H7 (cell line): ENCODE measurements around the gene WWP2. TPM values are rescaled to one million over a fixed set of nuclear protein-coding genes. Genes with fewer than 3 reads are reported as not detected.
"Not testable (repeated sequence)": the region's sequence is repeated elsewhere in the genome, so short reads cannot be mapped to it uniquely, and the experiment has no call there.

ENCODE experiments used
- DNase-seq: peaks from one replicate; pipeline ENCODE4 v3.0.0; 2012
- H3K27me3 ChIP-seq: 2 replicates; pipeline ENCODE4 v1.6.0; 2011; ENCODE audit warnings: mild to moderate bottlenecking, low read length; ENCODE audit not compliant: control insufficient read depth, insufficient read depth
- H3K36me3 ChIP-seq: replicated peaks from 2 replicates; pipeline ENCODE4 v1.5.1; 2011; ENCODE audit warnings: low read length; ENCODE audit not compliant: control insufficient read depth, insufficient read depth
- H3K4me3 ChIP-seq: 2 replicates; pipeline ENCODE4 v1.5.1; 2011; ENCODE audit warnings: low read depth, mild to moderate bottlenecking, control low read depth, low read length, moderate library complexity; ENCODE audit not compliant: insufficient read depth
- total RNA-seq: library from RNA; depleted of rRNA; stranded (reverse); fragments of >200 nt; shearing (Covaris generic); gene quantifications from 2 replicates; pipeline ENCODE4 v1.2.3, GENCODE V29; 2014

The WWP2 gene
- total RNA-seq, 1 experiment from 2014 or later: 28.3 TPM

DNA sequence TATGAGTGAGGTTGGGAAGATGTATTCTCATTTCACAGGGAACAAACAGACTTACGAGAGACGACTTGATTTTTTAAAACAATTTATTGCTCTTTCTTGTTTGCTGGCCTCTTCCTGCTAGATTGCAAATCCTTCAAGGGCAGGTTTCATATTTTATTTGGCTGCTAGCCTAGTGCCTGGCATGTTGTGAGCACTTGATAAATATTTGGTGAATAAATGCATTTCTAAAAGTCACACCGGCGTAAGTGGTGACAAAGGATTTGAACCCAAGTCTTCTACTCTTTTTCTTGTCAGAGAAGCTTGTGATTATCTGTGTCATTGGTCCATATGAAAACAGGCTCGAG lies 1.4 kb downstream of the WWP2 start:
- no peak for DNase-seq
- Histone ChIP-seq H3K4me3 (no peak overlapping the region), H3K27me3 (no peaks in the 10 kb centered on the region), H3K36me3 (no peaks in the 10 kb centered on the region)

DNA sequence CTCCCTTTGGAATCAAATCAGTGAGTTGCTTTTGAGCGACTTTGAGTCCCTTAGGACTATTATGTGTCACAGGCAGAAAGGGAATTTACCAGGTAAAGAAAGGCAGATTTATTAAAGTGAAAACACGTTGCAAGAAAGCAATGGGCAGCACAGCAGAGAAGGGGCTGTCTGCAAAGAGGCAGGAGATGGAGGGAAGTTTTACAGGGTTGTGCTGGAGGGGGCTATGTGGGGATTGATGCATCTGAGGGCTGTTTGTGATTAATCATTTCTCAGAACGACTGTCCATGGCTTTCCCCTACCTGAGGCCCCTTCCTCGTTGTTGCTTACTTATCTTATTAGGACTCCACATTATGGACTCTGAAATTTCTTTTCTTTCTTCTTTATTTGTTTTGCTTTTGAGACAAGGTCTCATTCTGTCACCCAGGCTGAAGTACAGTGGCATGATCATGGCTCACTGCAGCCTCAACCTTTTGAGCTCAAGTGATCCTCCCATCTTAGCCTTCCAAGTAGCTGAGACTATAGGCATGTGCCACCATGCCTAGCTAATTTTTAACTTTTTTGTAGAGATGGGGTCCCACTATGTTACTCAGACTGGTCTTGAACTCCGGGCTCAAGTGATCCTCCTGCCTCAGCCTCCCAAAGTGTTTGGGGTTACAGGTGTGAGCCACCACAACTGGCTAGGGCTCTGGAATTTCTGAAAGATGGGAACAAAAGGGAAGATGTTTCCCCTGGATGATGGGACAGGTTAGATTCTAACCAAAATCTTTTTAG lies 5.5 kb downstream of the WWP2 start:
- Histone ChIP-seq H3K4me3 (no peak overlapping the region), H3K36me3 (no peaks in the 10 kb centered on the region), H3K27me3 (no peaks in the 10 kb centered on the region)
- no peak for DNase-seq

DNA sequence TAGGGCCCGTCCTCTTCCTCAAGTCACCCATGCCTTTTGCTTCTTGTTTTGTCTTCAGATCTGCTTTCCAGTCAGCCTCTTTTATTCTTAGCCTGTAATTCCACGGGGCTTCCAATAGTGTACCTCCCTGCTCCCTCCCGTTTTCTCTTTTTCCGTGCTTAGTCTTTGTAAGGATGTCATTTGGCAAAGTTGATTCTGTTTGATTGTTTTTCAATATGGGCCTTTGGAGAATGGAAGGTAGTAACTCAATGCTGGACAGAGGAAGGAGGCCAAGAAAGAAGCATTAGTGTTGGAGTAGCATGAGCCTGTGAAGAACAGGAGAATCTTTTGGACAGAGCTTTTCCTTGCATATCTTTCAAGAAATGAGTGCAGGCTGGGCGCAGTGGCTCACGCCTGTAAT lies 6.5 kb downstream of the WWP2 start:
- Histone ChIP-seq H3K36me3 (no peaks in the 10 kb centered on the region), H3K27me3 (no peaks in the 10 kb centered on the region), H3K4me3 (no peak overlapping the region)
- no peak for DNase-seq

DNA sequence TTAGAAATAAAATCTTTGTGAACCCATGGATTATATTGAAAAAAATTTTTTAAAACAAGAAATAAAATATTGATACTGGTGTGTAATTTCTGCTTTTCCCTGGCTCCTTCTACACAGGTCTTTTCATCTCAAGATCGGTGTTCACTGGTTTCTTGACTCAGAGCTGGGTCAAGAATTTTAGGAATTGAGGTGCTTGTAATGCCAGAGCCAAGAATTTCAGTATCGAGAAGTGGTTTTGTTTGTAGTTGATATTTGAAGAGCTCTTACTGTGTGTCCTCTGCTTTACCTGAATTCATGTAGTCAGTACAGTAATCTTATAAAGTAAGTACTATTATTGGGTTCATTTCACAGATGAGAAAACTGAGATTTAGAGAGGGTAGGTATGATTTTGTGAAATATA lies 7.3 kb downstream of the WWP2 start:
- no peaks in the 10 kb centered on the region for H3K36me3 ChIP-seq

DNA sequence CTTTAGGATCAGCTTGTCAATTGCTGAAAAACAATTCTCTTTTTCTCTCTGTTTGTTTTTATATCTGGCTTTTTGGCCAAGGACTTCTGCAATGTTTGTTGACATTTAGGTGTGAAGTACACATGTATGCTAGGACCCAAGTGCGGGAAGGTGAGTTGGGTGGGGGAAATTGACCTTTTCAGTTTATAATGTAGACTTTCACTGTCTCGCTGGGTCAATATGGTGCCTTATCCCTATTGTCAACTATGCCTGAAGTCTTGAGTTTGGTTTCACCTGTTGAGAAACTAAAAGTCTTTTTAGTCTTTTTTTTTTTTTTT lies 9.5 kb downstream of the WWP2 start:
- H3K4me3 ChIP-seq: no peak overlapping the region
- DNase-seq: no peak
- H3K36me3 ChIP-seq: no peaks in the 10 kb centered on the region
- no peaks in the 10 kb centered on the region for H3K27me3 ChIP-seq

More for the DNA sequence above, 7.3 kb downstream of the WWP2 start:
- no peak for DNase-seq
- H3K27me3 ChIP-seq: no peaks in the 10 kb centered on the region
- H3K4me3 ChIP-seq: no peak overlapping the region

DNA sequence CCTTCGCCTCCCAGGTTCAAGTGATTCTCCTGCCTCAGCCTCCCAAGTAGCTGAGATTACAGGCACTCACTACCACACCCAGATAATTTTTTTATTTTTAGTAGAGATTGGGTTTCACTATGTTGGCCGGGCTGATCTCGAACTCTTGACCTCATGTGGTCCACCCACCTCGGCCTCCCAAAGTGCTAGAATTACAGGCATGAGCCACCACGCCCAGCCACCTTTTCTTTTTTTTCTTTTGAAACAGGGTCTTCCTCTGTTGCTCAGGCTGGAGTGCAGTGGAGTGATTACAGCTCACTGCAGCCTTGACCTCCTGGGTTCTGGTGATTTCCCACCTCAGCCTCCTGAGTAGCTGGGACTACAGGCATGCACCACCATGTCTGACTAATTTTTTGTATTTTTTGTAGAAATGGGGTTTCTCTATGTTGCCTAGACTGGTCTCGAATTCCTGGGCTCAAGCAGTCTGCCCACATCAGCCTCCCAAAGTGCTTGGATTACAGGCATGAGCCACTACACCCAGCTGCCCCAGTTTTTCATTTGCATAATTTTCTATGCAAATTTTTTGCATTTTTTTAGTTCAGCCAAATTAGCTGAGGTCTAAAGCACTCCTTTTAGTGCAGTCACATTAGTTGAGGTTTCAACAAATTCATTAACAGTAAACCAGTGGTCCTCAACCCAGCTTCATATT lies 11.3 kb downstream of the WWP2 start:
- no peak for DNase-seq
- Histone ChIP-seq H3K27me3 (no peaks in the 10 kb centered on the region), H3K36me3 (no peaks in the 10 kb centered on the region), H3K4me3 (no peak overlapping the region)

DNA sequence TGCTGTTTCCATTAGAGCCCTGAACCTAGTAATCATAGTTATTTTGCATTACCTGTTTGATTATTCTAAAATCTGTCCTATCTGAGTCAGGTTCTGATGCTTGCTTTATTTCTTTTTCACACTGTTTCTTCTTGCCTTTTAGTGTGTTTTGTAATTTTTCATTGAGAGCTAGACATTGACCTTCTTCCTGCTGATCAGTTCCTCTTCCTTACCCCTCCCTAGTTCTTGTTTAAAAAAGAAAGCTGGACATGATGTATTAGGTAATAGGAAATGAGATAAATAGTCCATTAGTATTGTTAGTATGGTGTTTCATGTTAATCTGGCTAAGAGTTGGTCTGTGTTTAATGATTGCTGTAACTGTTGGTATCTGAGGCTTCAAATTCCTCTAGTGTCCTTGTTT lies 13.4 kb downstream of the WWP2 start:
- no peak for DNase-seq
- H3K36me3 ChIP-seq: no peaks in the 10 kb centered on the region
- no peaks in the 10 kb centered on the region for H3K27me3 ChIP-seq
- H3K4me3 ChIP-seq: no peak overlapping the region

DNA sequence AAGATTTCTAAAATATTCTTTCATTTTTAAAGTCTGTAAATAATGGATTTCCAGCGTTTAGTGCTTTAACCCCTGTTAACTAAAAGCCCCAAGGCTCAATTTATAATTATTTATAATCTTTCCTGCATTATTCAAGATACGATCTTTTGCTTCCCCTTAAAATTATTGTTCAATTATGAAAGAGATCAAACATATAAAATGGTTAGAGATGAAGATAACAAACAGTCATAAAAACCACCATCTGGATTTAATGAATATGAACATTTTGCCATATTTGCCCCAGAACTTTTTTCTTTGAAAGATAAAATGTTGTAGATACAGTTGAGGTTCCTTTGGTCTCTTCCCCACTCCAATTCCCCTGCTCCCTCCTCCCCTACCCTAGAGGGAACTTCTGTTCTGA lies 17.6 kb downstream of the WWP2 start:
- DNase-seq: no peak
- Histone ChIP-seq H3K36me3 (no peaks in the 10 kb centered on the region), H3K27me3 (no peaks in the 10 kb centered on the region), H3K4me3 (no peak overlapping the region)

DNA sequence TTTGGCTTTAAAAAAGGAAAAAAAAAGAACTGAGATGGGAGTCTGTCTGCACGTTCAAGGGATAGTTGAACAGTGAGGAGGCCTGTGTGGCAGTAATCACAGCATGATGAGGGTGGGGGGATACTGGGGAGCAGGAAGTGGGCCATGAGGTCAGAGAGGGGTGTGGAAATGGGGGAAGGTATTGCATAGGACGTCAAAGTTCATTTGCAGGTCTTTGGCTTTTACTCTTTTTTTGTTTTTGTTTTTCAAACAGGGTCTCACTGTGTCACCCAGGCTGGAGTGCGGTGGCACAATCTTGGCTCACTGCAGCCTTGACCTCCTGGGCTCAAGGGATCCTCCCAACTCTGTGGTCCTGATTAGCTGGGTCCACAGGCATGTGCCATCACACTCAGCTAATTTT lies 19.0 kb downstream of the WWP2 start:
- DNase-seq: no peak
- Histone ChIP-seq H3K36me3 (no peaks in the 10 kb centered on the region), H3K27me3 (no peaks in the 10 kb centered on the region), H3K4me3 (no peak overlapping the region)

DNA sequence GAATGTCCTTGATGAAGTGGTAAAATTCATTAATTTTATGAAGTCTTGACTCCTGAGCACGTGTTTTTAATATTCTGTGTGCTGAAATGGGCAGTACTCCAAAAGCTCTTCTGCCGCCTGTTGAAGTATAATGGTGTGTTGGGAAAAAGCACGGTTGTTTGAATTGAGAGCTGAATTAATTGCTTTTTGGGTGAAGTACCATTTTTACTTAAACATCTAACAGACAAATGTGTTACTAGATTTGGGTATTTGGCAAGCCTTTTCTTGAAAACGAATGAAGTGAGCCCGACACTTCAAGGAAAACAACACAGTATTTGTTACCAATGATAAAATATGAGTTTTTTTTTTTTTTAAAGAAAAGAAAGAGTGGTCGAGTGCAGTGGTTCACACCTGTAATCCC lies 22.5 kb downstream of the WWP2 start:
- no peak for DNase-seq
- H3K36me3 ChIP-seq: no peaks in the 10 kb centered on the region; the same call in none of the 2 replicates
- H3K27me3 ChIP-seq: no peaks in the 10 kb centered on the region
- H3K4me3 ChIP-seq: no peak overlapping the region

DNA sequence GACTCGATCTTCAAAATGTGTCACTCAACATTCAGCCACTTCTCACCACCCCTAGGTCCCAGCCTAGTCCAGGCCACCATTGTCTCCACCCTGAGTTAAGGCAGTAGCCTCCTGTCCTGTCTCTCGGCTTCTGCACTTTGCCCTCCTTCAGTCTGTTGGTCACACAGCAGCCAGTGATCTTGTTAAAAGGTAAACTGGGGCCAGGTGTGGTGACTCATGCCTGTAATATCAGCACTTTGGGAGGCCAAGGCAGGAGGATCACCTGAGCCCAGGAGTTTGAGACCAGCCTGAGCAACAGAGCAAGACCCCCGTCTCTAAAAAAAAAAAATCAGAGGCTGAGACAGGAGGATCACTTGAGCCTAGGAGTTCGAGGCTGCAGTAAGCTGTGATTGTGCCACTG lies 25.8 kb downstream of the WWP2 start:
- Histone ChIP-seq H3K36me3 (no peaks in the 10 kb centered on the region; the same call in none of the 2 replicates), H3K4me3 (no peak overlapping the region), H3K27me3 (no peaks in the 10 kb centered on the region)
- DNase-seq: no peak

DNA sequence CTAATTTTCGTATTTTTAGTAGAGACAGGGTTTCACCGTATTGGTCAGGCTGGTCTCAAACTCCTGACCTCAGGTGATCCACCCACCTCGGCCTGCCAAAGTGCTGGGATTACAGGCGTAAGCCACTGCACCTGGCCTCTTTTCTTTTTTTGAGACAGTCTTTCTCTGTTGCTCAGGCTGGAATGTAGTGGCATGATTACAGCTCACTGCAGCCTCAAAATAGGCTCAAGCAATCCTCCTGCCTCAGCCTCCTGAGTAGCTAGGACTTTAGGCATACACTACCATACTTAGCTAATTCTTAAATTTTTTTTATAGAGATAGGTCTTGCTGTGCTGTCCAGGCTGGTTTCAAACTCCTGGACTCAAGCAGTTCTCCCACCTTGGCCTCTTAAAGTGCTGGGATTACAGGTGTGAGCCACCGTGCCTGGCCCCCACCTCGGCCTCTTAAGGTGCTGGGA lies 29.3 kb downstream of the WWP2 start:
- H3K4me3 ChIP-seq, H3K27me3 ChIP-seq, DNase-seq, H3K36me3 ChIP-seq: not testable (repeated sequence)

DNA sequence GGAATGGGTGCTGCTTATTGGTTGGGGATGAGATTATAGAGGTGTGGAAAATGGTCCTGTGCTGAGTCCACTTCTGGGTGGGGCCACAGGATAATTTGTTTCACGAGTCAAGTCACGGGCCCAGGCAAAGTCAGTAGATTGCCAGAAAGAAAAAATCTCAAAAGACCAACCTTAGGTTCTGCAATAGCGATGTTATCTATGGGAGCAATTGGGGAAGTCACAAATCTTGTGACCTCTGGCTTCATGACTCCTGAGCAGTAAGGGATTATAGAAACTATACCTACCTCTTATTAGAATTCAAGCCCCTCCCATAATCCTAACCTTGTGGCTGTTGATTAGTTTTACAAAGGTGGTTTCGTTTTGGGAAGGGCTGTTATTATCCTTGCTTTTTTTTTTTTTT lies 31.4 kb downstream of the WWP2 start:
- Histone ChIP-seq H3K36me3 (no peaks in the 10 kb centered on the region), H3K27me3 (no peaks in the 10 kb centered on the region), H3K4me3 (no peak overlapping the region)
- no peak for DNase-seq

DNA sequence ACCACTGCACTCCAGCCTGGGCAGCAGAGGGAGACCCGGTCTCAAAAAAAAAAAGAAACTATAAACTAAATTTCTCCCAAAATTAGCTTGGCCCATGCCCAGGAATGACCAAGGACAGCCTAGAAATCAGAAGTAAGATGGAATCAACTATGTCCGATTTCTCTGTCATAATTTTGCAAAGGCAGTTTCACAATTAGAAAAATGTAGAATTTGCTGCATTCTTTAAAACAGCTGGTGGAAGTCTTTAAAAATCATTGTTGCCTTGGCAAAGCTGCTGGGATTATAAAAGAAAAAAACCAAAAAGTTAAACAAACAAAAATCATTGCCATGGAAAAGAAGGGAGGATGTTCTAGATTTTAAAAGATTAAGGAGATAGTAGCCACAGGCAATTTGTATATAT lies 32.4 kb downstream of the WWP2 start:
- DNase-seq: no peak
- Histone ChIP-seq H3K27me3 (no peaks in the 10 kb centered on the region), H3K4me3 (no peak overlapping the region)

DNA sequence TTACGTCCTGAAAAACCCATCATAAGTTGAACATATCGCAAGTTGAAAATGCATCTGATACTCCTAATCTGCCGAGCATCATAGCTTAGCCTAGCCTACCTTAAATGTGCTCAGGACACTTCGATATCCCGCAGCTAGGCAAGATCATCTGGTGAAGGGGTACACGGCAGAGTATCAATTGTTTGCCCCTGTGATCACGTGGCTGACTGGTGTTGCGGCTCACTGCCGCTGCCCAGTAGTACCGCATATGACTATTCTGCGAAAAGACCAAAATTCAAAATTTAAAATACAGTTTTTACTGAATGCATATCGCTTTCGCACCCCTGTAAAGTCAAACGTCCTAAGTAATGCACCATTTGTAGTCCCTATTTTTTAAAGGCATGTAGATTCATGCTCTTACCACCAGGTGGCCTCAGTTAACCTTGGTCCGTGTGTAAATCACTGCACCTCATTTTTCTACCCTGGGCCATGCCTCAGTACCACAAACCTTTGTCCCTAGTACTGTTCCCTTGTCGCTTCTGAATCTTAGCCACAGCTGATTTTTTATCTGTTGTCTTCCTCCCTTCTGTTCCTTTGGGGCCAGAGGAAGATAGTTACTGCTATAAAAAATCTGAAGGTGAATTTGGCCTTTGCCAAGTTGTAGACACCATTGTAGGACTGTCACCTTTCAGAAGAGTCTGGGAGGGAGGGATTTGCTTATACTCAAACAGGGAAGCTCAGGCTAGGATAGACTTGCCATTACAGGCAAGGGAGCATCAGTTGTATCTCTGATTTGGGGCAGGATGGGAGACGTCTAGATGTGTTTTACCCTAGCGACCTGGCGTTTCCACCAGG lies 34.4 kb downstream of the WWP2 start:
- DNase-seq: peak; percentile 66
- H3K36me3 ChIP-seq: peaks cover 4% of the 10 kb centered on the region
- H3K4me3 ChIP-seq: no peak overlapping the region
- no peaks in the 10 kb centered on the region for H3K27me3 ChIP-seq

More for the DNA sequence above, 32.4 kb downstream of the WWP2 start:
- H3K36me3 ChIP-seq: peaks cover 4% of the 10 kb centered on the region
